ENCODE data around the gene METTL9.
"Not testable (repeated sequence)": the region's sequence is repeated elsewhere in the genome, so short reads cannot be mapped to it uniquely, and the experiment has no call there.

- not testable (repeated sequence) for TF ChIP-seq CTCF (conservative IDR thresholded peaks at IDR 0.05; ENCODE audit: low read depth in 2 of 2); JUNB (IDR thresholded peaks at IDR 0.05; ENCODE audit: unreplicated experiment); EZH2 (IDR thresholded peaks at IDR 0.05; ENCODE audit: low read depth, unreplicated experiment); EZH2phosphoT487 (IDR thresholded peaks at IDR 0.05; ENCODE audit: unreplicated experiment)
Observed at GRCh38 chr16:21573506-21573905, 25.9 kb upstream of the METTL9 start.

Data from GM23338 (cell line).